Neural cell (in vitro differentiated cells): ENCODE measurements around the gene PLEKHG3. TPM values are rescaled to one million over a fixed set of nuclear protein-coding genes. Genes with fewer than 3 reads are reported as not detected.

ENCODE experiments used
- H2AFZ ChIP-seq: fragments of 200-600, 300-800 bp; sonication (generic), shearing (Covaris generic); 2 replicates; pipeline ENCODE4 v1.6.0; 2014; ENCODE audit warnings: low read depth, mild to moderate bottlenecking, antibody characterized with exemption, low read length, moderate library complexity
- H3F3A ChIP-seq: fragments of 200-600 bp; shearing (Covaris generic); 2 replicates; pipeline ENCODE4 v1.6.1; 2016; ENCODE audit warnings: mild to moderate bottlenecking, moderate library complexity, mixed read lengths, antibody characterized with exemption, low read length; ENCODE audit not compliant: insufficient read depth, poor library complexity, severe bottlenecking
- H3K27ac ChIP-seq: fragments of 200-600, 300-800 bp; sonication (generic), shearing (Covaris generic); 2 replicates; pipeline ENCODE4 v1.5.1; 2014; ENCODE audit warnings: mild to moderate bottlenecking, low read length, moderate library complexity
- H3K27me3 ChIP-seq: fragments of 300-800, 200-600 bp; sonication (generic), shearing (Covaris generic); 2 replicates; pipeline ENCODE4 v1.6.0; 2014; ENCODE audit warnings: mild to moderate bottlenecking, low read depth, low read length, moderate library complexity; ENCODE audit not compliant: insufficient read depth
- H3K36me3 ChIP-seq: fragments of 300-800, 200-600 bp; sonication (generic), shearing (Covaris generic); 2 replicates; pipeline ENCODE4 v1.5.1; 2014; ENCODE audit warnings: mild to moderate bottlenecking, antibody characterized with exemption, low read length, moderate library complexity; ENCODE audit not compliant: insufficient read depth
- H3K4me2 ChIP-seq: fragments of 300-800, 200-600 bp; sonication (generic), shearing (Covaris generic); 2 replicates; pipeline ENCODE4 v1.6.0; 2014; ENCODE audit warnings: mild to moderate bottlenecking, low read length
- H3K4me3 ChIP-seq: fragments of 300-800, 200-600 bp; sonication (generic), shearing (Covaris generic); 2 replicates; pipeline ENCODE4 v1.5.1; 2014; ENCODE audit warnings: mild to moderate bottlenecking, low read length, moderate library complexity
- H3K79me2 ChIP-seq: fragments of 200-600 bp; shearing (Covaris generic); replicated peaks from 2 replicates; pipeline ENCODE4 v1.6.0; 2014; ENCODE audit warnings: mild to moderate bottlenecking, low read length, moderate library complexity; ENCODE audit not compliant: insufficient read depth
- H3K9ac ChIP-seq: fragments of 300-800, 200-600 bp; sonication (generic), shearing (Covaris generic); 2 replicates; pipeline ENCODE4 v1.6.1; 2016; ENCODE audit warnings: mild to moderate bottlenecking, low read length, mixed read lengths
- H3K9me2 ChIP-seq: fragments of 200-600 bp; shearing (Covaris generic); 2 replicates; pipeline ENCODE4 v1.6.1; 2016; ENCODE audit warnings: mild to moderate bottlenecking, low read length, mixed read lengths; ENCODE audit not compliant: insufficient read depth
- H3K9me3 ChIP-seq: fragments of 200-600, 300-800 bp; sonication (generic), shearing (Covaris generic); 2 replicates; pipeline ENCODE4 v1.6.1; 2016; ENCODE audit warnings: mild to moderate bottlenecking, mixed run types, low read length, moderate library complexity, mixed read lengths
- H4K20me1 ChIP-seq: fragments of 200-600 bp; shearing (Covaris generic); 2 replicates; pipeline ENCODE4 v1.6.1; 2016; ENCODE audit warnings: mild to moderate bottlenecking, mixed run types; ENCODE audit not compliant: insufficient read depth
- CTCF ChIP-seq: fragments of 450-650 bp; IDR thresholded peaks from 2 replicates; pipeline ENCODE4 v1.5.1; 2014; ENCODE audit warnings: antibody characterized with exemption, mild to moderate bottlenecking, moderate library complexity; ENCODE audit not compliant: poor library complexity, severe bottlenecking
- EP300 ChIP-seq: fragments of 450-650 bp; conservative IDR thresholded peaks from 2 replicates; pipeline ENCODE4 v1.6.1; 2014; ENCODE audit warnings: antibody characterized with exemption, mild to moderate bottlenecking, moderate library complexity; ENCODE audit not compliant: poor library complexity, severe bottlenecking
- EZH2 ChIP-seq: fragments of 200-600, 300-800 bp; shearing (Covaris generic), sonication (generic); IDR thresholded peaks from 2 replicates; pipeline ENCODE4 v1.6.1; 2014; ENCODE audit warnings: antibody characterized with exemption, low read length, borderline replicate concordance, mild to moderate bottlenecking; ENCODE audit not compliant: insufficient read depth, poor library complexity, severe bottlenecking
- MXI1 ChIP-seq: fragments of 450-650 bp; conservative IDR thresholded peaks from 2 replicates; pipeline ENCODE4 v1.6.1; 2014; ENCODE audit warnings: antibody characterized with exemption, mild to moderate bottlenecking; ENCODE audit not compliant: poor library complexity, severe bottlenecking
- POLR2AphosphoS5 ChIP-seq: IDR thresholded peaks from 2 replicates; pipeline ENCODE4 v1.6.1; 2012
- REST ChIP-seq: IDR thresholded peaks from 2 replicates; pipeline ENCODE4 v1.6.1; 2012; ENCODE audit warnings: borderline replicate concordance
- SMC3 ChIP-seq: fragments of 450-650 bp; conservative IDR thresholded peaks from 2 replicates; pipeline ENCODE4 v1.6.1; 2014; ENCODE audit warnings: antibody characterized with exemption, mild to moderate bottlenecking, moderate library complexity; ENCODE audit not compliant: poor library complexity
- TAF1 ChIP-seq: IDR thresholded peaks from 2 replicates; pipeline ENCODE4 v1.6.1; 2012; ENCODE audit warnings: low read depth
- polyA plus RNA-seq: library from polyadenylated mRNA; depleted of rRNA; stranded (reverse); fragments of >200 nt; gene quantifications from 2 replicates; pipeline ENCODE4 v1.2.3, GENCODE V29; 2014

Gene PLEKHG3
- polyA plus RNA-seq, 1 donor from 2014 or later: 15.8 TPM

GRCh38 chr14:64762044-64763034, 58.1 kb downstream of the PLEKHG3 start:
- no peaks in the 10 kb centered on the region for H3K79me2 ChIP-seq
- no peak overlapping the region for H3K4me3 ChIP-seq
- H3K4me2 ChIP-seq: no peak overlapping the region
- H3K9ac ChIP-seq: no peak overlapping the region
- H3K27ac ChIP-seq: no peak overlapping the region
- TF ChIP-seq EP300: no peak
- TF ChIP-seq EZH2: no peak
- no peak for TF ChIP-seq TAF1
- TF ChIP-seq POLR2AphosphoS5: no peak
- TF ChIP-seq MXI1: no peak
- no peak for TF ChIP-seq SMC3
- TF ChIP-seq CTCF: no peak
- TF ChIP-seq REST: no peak
- H3K36me3 ChIP-seq: no peaks in the 10 kb centered on the region
- no peak overlapping the region for H2AFZ ChIP-seq
- no peaks in the 10 kb centered on the region for H3K9me2 ChIP-seq
- H3F3A ChIP-seq: no peaks in the 10 kb centered on the region
- H4K20me1 ChIP-seq: no peaks in the 10 kb centered on the region
- no peaks in the 10 kb centered on the region for H3K27me3 ChIP-seq
- no peaks in the 10 kb centered on the region for H3K9me3 ChIP-seq

- H3K36me3 ChIP-seq: no peaks in the 10 kb centered on the region
- no peak overlapping the region for H3K4me3 ChIP-seq
- no peak overlapping the region for H3K9ac ChIP-seq
- no peaks in the 10 kb centered on the region for H3K27me3 ChIP-seq
- H3F3A ChIP-seq: no peaks in the 10 kb centered on the region
- no peaks in the 10 kb centered on the region for H3K9me2 ChIP-seq
- no peak overlapping the region for H3K4me2 ChIP-seq
- no peaks in the 10 kb centered on the region for H3K9me3 ChIP-seq
- H3K27ac ChIP-seq: no peak overlapping the region
- TF ChIP-seq EP300 (no peak), EZH2 (no peak), CTCF (no peak), SMC3 (no peak)
- H3K79me2 ChIP-seq: no peaks in the 10 kb centered on the region
- H4K20me1 ChIP-seq: no peaks in the 10 kb centered on the region
- no peak overlapping the region for H2AFZ ChIP-seq
Measured at GRCh38 chr14:64763085-64763782, 59.0 kb downstream of the PLEKHG3 start.
